H1 (cell line): ENCODE measurements around the gene C1QTNF7. TPM values are rescaled to one million over a fixed set of nuclear protein-coding genes. Genes with fewer than 3 reads are reported as not detected.

Experiments
- CTCF ChIA-PET: fragments of 300-600 bp; sonication (Branson Sonifier 250); formaldehyde crosslinking; loops from one replicate; lab custom pipeline; 2021; ENCODE audit not compliant: partially characterized antibody; lab: Charles Lee
- POLR2A ChIA-PET: fragments of 300-600 bp; sonication (Branson Sonifier 250); formaldehyde crosslinking; loops from one replicate; lab custom pipeline; 2021; ENCODE audit warnings: inconsistent platforms; ENCODE audit not compliant: partially characterized antibody; lab: Charles Lee
- DNase-seq, 2 experiments: peaks; one replicate each; pipeline versions ENCODE4 v3.0.0 to v3.0.0-alpha.2; 2010 to 2022; ENCODE audit warnings: low spot score in 2 of 2, low read depth in 1 of 2, mixed read lengths in 1 of 2
- FAIRE-seq: peaks from 2 replicates; lab custom pipeline; 2011; peaks lifted over from hg19 to GRCh38; lab: Jason Lieb, UNC
- H2AFZ ChIP-seq: 2 replicates; pipeline ENCODE4 v1.8.1; 2012; ENCODE audit warnings: low read length, inconsistent platforms
- H2AK5ac ChIP-seq: 2 replicates; pipeline ENCODE4 v1.6.1; 2013; ENCODE audit warnings: low read depth, low read length
- H2BK120ac ChIP-seq: replicated peaks from 2 replicates; pipeline ENCODE3; 2013; ENCODE audit warnings: low read depth, low read length, inconsistent platforms
- H2BK12ac ChIP-seq: 2 replicates; pipeline ENCODE4 v1.6.1; 2013; ENCODE audit warnings: low read depth, low read length
- H2BK15ac ChIP-seq: 2 replicates; pipeline ENCODE4 v1.6.1; 2013; ENCODE audit warnings: low read length
- H2BK20ac ChIP-seq: 2 replicates; pipeline ENCODE4 v1.6.1; 2013; ENCODE audit warnings: low read length
- H2BK5ac ChIP-seq: 2 replicates; pipeline ENCODE4 v1.6.1; 2013; ENCODE audit warnings: low read depth, low read length
- H3K14ac ChIP-seq: 2 replicates; pipeline ENCODE4 v1.6.1; 2013; ENCODE audit warnings: inconsistent platforms; ENCODE audit not compliant: insufficient read length
- H3K18ac ChIP-seq: 2 replicates; pipeline ENCODE4 v1.6.1; 2013; ENCODE audit warnings: low read length; ENCODE audit errors: extremely low read depth
- H3K23ac ChIP-seq: 2 replicates; pipeline ENCODE4 v1.6.1; 2013; ENCODE audit warnings: inconsistent platforms; ENCODE audit not compliant: insufficient read length
- H3K23me2 ChIP-seq: 2 replicates; pipeline ENCODE4 v1.6.1; 2013; ENCODE audit warnings: low read depth, low read length
- H3K27ac ChIP-seq: 2 replicates; pipeline ENCODE4 v1.6.1; 2011; ENCODE audit warnings: low read depth, low read length, inconsistent platforms
- H3K27me3 ChIP-seq, 4 experiments: replicated peaks in 1 of 4; 1 replicate in 1 of 4; 2 replicates in 3 of 4; pipeline versions ENCODE4 v1.6.1 to v1.8.1; 2011 to 2013; ENCODE audit warnings: low read length in 3 of 4, mild to moderate bottlenecking in 3 of 4, inconsistent platforms in 2 of 4, mixed read lengths in 2 of 4, moderate library complexity in 1 of 4; ENCODE audit not compliant: control insufficient read depth in 3 of 4, insufficient read depth in 3 of 4; ENCODE audit errors: extremely low read depth in 1 of 4
- H3K36me3 ChIP-seq, 4 experiments: 2 replicates each; pipeline versions ENCODE4 v1.6.1 to v1.8.1; 2011 to 2013; ENCODE audit warnings: mild to moderate bottlenecking in 4 of 4, low read length in 3 of 4, moderate library complexity in 2 of 4, control low read depth in 1 of 4, inconsistent platforms in 1 of 4; ENCODE audit not compliant: insufficient read depth in 4 of 4, control insufficient read depth in 2 of 4
- H3K4ac ChIP-seq: replicated peaks from 2 replicates; pipeline ENCODE3; 2013; ENCODE audit warnings: low read length, low read depth, mixed read lengths, inconsistent platforms; ENCODE audit not compliant: insufficient read length
- H3K4me1 ChIP-seq, 4 experiments: replicated peaks in 1 of 4; 1 replicate in 1 of 4; 2 replicates in 3 of 4; pipeline versions ENCODE4 v1.6.1 to v1.8.1; 2011 to 2013; ENCODE audit warnings: low read length in 3 of 4, inconsistent platforms in 2 of 4, mixed read lengths in 1 of 4; ENCODE audit not compliant: insufficient read depth in 4 of 4, control insufficient read depth in 3 of 4
- H3K4me2 ChIP-seq, 2 experiments: 2 replicates each; pipeline versions ENCODE4 v1.6.1 to v1.8.1; 2011 to 2013; ENCODE audit warnings: low read depth in 2 of 2, low read length in 2 of 2, control low read depth in 1 of 2, inconsistent platforms in 1 of 2, mild to moderate bottlenecking in 1 of 2; ENCODE audit not compliant: insufficient read depth in 1 of 2
- H3K4me3 ChIP-seq, 4 experiments: fragments of 200-600, 300-600 bp in 1 of 4; sonication (generic), shearing (Covaris generic), sonication (Bioruptor Twin) in 1 of 4; 2 replicates each; pipeline versions ENCODE4 v1.5.1 to v1.8.1; 2011 to 2016; ENCODE audit warnings: low read length in 4 of 4, low read depth in 3 of 4, control low read depth in 2 of 4, inconsistent platforms in 2 of 4, mild to moderate bottlenecking in 2 of 4, mixed read lengths in 1 of 4, moderate library complexity in 1 of 4; ENCODE audit not compliant: insufficient read depth in 2 of 4; ENCODE audit errors: extremely low read depth in 1 of 4
- H3K56ac ChIP-seq: replicated peaks from 2 replicates; pipeline ENCODE3; 2013; ENCODE audit warnings: low read depth, mild to moderate bottlenecking, mixed read lengths, low read length, inconsistent platforms; ENCODE audit not compliant: insufficient read length
- H3K79me1 ChIP-seq: 2 replicates; pipeline ENCODE4 v1.6.1; 2013; ENCODE audit warnings: low read depth, low read length, control low read depth
- H3K79me2 ChIP-seq, 2 experiments: 2 replicates each; pipeline versions ENCODE4 v1.6.1 to v1.8.1; 2012 to 2013; ENCODE audit warnings: low read length in 2 of 2, mild to moderate bottlenecking in 2 of 2, inconsistent platforms in 1 of 2; ENCODE audit not compliant: insufficient read depth in 2 of 2, control insufficient read depth in 1 of 2
- H3K9ac ChIP-seq, 4 experiments: replicated peaks in 1 of 4; 1 replicate in 1 of 4; 2 replicates in 3 of 4; pipeline versions ENCODE4 v1.6.1 to v1.8.1; 2011 to 2013; ENCODE audit warnings: low read depth in 3 of 4, low read length in 3 of 4, control low read depth in 2 of 4, mild to moderate bottlenecking in 2 of 4, moderate library complexity in 2 of 4, inconsistent platforms in 1 of 4; ENCODE audit errors: extremely low read depth in 1 of 4
- H3K9me3 ChIP-seq, 2 experiments: 2 replicates each; pipeline versions ENCODE4 v1.6.1 to v1.8.1; 2012 to 2013; ENCODE audit warnings: mild to moderate bottlenecking in 2 of 2, moderate library complexity in 2 of 2, control low read depth in 1 of 2, inconsistent platforms in 1 of 2, low read depth in 1 of 2, low read length in 1 of 2, mixed read lengths in 1 of 2; ENCODE audit not compliant: insufficient read depth in 2 of 2
- H4K20me1 ChIP-seq, 2 experiments: replicated peaks in 1 of 2; 2 replicates each; pipeline versions ENCODE3 to v1.8.1; 2011 to 2013; ENCODE audit warnings: inconsistent platforms in 2 of 2, low read length in 2 of 2, mild to moderate bottlenecking in 1 of 2; ENCODE audit not compliant: insufficient read depth in 2 of 2, control insufficient read depth in 1 of 2
- H4K5ac ChIP-seq: 2 replicates; pipeline ENCODE4 v1.6.1; 2013; ENCODE audit warnings: low read length, low read depth, mixed read lengths, inconsistent platforms; ENCODE audit not compliant: insufficient read length
- H4K8ac ChIP-seq: 2 replicates; pipeline ENCODE4 v1.8.0; 2013; ENCODE audit warnings: mild to moderate bottlenecking, moderate library complexity, low read length, inconsistent platforms; ENCODE audit not compliant: insufficient read depth; ENCODE audit errors: extremely low read depth
- H4K91ac ChIP-seq: replicated peaks from 2 replicates; pipeline ENCODE3; 2013; ENCODE audit warnings: low read length, mixed read lengths, inconsistent platforms; ENCODE audit not compliant: insufficient read length
- CTCF ChIP-seq, 3 experiments: IDR thresholded peaks; 1 replicate in 2 of 3; 2 replicates in 1 of 3; pipeline versions ENCODE4 v1.5.1 to v1.6.1; 2011; ENCODE audit warnings: low read length in 3 of 3, mild to moderate bottlenecking in 3 of 3, inconsistent platforms in 2 of 3, low read depth in 1 of 3, moderate library complexity in 1 of 3; ENCODE audit not compliant: insufficient read depth in 1 of 3; ENCODE audit errors: control extremely low read depth in 1 of 3
- whole genome bisulfite sequencing, 2 experiments: shearing (Covaris generic) in 1 of 2; methylation state at CpG; one replicate each; pipeline versions ENCODE4 v1.1.6 to v1.1.7; 2013 to 2015; ENCODE audit warnings: low lambda C conversion rate in 2 of 2, mixed read lengths in 2 of 2, inconsistent platforms in 1 of 2, low coverage in 1 of 2, missing lambda C conversion rate in 1 of 2; ENCODE audit not compliant: insufficient replicate concordance in 2 of 2, insufficient coverage in 1 of 2, insufficient read length in 1 of 2; ENCODE audit errors: extremely low coverage in 1 of 2, missing lambda C conversion rate in 1 of 2; 5-methylcytosine and 5-hydroxymethylcytosine counted together
- polyA plus RNA-seq, 7 experiments: library from polyadenylated mRNA; depleted of rRNA in 3 of 7; stranded (reverse) in 5 of 7; unstranded in 2 of 7; fragments of >200 nt in 5 of 7; fragments of 200-250 nt in 2 of 7; gene quantifications; 1 replicate in 5 of 7; 2 replicates in 1 of 7; 4 replicates in 1 of 7; pipeline versions ENCODE4 v1.2.1 to v1.2.3, GENCODE V29; 2011 to 2013; ENCODE audit warnings: missing spikeins in 2 of 7, mixed read lengths in 2 of 7
- total RNA-seq: library from RNA; stranded (reverse); fragmentation: NEBNext Ultra II Directional; extraction: Animal tissue kit (Norgen Biotek cat#: 25700); gene quantifications from 2 replicates; pipeline ENCODE4 v1.2.1, GENCODE V29; 2021

Gene C1QTNF7
- total and polyA plus RNA-seq, 2 of the 8 experiments (the other 6 are each of a cell fraction or from before 2014, with no cell fraction given), result not detected

GRCh38 chr4:15466596-15466995 lies 38.8 kb downstream of the C1QTNF7 start:
- H4K8ac ChIP-seq, result no peak overlapping the region
- H3K9me3 ChIP-seq, result no peaks in the 10 kb centered on the region
- no peak overlapping the region for H3K56ac ChIP-seq
- no peaks in the 10 kb centered on the region for H3K36me3 ChIP-seq
- H4K91ac ChIP-seq, result no peak overlapping the region
- no peak overlapping the region for H3K18ac ChIP-seq
- no peaks in the 10 kb centered on the region for H4K20me1 ChIP-seq
- H3K9ac ChIP-seq, result no peak overlapping the region
- no peak overlapping the region for H2BK15ac ChIP-seq
- DNase-seq (no peak), FAIRE-seq (no peak)
- no peak overlapping the region for H4K5ac ChIP-seq
- 94% methylated on average over 1 of the region's 1 CpG; no CpG with 5 or more reads in 1 of the 2 experiments for WGBS, 2 experiments
- no peak overlapping the region for H2BK120ac ChIP-seq
- no peaks in the 10 kb centered on the region for H3K27me3 ChIP-seq
- H3K27ac ChIP-seq, result no peak overlapping the region
- H2AK5ac ChIP-seq, result no peak overlapping the region
- H2AFZ ChIP-seq, result no peak overlapping the region
- no peaks in the 10 kb centered on the region for H3K79me2 ChIP-seq
- ChIA-PET POLR2A (no interaction called here), CTCF (interaction anchor here (1.6 kb wide), 1 partner anchor 9 kb away, joined by 5 read pairs; no protein-coding TSS in a partner anchor)
- H3K4me1 ChIP-seq, result peaks cover 0 to 9% (median 5%) of the 10 kb centered on the region in 4 experiments; a peak in 4 of 7 replicates
- no peak overlapping the region for H3K23ac ChIP-seq
- no peak for TF ChIP-seq CTCF (IDR thresholded peaks at IDR 0.05; ENCODE audit: control extremely low read depth in 1 of 3, insufficient read depth in 1 of 3, low read depth in 1 of 3, low read length in 3 of 3)
- no peaks in the 10 kb centered on the region; the same call in none of the 2 replicates for H3K23me2 ChIP-seq
- H3K4ac ChIP-seq, result no peak overlapping the region
- H3K4me3 ChIP-seq, result no peak overlapping the region
- no peak overlapping the region for H3K4me2 ChIP-seq
- no peak overlapping the region for H2BK20ac ChIP-seq
- no peak overlapping the region for H3K14ac ChIP-seq
- no peaks in the 10 kb centered on the region for H3K79me1 ChIP-seq
- no peak overlapping the region for H2BK12ac ChIP-seq
- H2BK5ac ChIP-seq, result no peak overlapping the region
